ENCODE results near the gene DLX2.
A peak's percentile ranks its signal among the peaks of the same experiment; 100 is the strongest.

Gene DLX2

DNA sequence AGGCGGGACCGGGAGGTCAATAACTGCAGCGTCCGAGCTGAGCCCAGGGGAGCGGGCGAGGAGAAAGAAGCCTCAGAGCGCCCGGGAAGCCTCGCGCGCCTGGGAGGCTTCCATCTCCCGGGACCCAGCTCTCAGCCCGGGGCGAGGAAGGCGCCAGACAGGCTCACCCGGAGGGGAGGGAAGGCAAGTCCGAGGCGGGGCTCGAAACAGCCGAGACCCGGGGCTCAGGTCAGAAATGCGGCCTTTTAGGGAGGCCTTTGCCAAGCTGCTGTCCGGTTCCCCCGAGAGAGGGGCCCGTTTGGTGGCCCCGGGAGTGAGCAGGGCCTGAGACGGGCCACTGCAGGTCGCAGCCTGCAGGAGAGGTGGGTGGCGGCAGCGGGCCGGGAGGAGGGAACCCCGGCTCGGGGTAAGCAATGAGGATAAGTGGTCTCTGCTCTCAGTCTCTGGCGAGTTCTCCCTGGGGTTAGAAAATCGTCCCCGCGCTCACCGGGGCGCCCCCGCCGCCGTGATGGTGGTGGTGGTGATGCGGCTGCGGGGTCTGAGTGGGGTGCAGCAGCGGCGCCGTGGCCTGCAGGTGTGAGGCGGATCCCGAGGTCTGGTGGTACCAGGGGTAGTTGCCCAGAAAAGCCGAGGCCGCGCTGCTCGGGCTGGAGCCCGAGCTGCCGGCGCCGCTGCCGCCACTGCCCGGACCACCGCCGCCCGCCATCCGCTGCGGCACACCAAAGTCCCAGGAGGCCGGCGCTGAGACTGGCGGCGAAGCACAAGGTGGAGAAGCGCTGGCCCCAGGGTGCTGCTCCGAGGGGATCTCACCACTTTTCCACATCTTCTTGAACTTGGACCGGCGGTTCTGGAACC is 2.4 kb downstream of the DLX2 start:
- no peak overlapping the region for H3K27ac ChIP-seq
- TF ChIP-seq ZFX (IDR thresholded peaks at IDR 0.05; ENCODE audit: borderline replicate concordance) = no peak
- TF ChIP-seq, protein P1, sequence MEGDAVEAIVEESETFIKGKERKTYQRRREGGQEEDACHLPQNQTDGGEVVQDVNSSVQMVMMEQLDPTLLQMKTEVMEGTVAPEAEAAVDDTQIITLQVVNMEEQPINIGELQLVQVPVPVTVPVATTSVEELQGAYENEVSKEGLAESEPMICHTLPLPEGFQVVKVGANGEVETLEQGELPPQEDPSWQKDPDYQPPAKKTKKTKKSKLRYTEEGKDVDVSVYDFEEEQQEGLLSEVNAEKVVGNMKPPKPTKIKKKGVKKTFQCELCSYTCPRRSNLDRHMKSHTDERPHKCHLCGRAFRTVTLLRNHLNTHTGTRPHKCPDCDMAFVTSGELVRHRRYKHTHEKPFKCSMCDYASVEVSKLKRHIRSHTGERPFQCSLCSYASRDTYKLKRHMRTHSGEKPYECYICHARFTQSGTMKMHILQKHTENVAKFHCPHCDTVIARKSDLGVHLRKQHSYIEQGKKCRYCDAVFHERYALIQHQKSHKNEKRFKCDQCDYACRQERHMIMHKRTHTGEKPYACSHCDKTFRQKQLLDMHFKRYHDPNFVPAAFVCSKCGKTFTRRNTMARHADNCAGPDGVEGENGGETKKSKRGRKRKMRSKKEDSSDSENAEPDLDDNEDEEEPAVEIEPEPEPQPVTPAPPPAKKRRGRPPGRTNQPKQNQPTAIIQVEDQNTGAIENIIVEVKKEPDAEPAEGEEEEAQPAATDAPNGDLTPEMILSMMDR (IDR thresholded peaks at IDR 0.05) = no peak

DNA sequence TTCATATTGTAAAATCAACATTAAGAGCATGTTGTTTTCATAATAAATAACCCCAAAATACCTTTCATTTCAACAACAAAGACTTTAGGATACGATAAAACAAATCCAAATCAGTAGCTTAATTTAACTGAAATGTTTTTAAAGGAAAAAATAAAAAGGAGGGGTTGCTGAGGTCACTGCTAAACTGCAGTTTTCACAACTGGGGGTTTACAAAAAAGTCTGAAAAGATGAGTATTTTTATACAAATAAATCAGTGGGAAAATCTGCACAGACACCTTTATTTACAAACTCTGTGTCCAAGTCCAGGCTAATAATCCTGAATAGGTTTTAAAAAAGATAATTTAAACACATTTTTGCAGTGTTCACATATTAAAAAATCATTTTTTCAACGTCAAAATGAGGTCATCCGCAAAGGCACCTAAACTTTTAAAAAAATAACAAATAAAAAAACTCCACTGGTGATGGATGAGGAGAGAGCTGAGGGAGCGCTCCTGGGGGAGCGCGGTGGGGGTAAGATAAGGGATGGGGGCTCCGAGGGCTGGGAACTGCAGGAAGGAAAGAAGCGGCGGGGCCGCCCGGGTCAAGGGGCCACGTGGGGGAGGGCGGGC is 3.1 kb downstream of the DLX2 start:
- no peak overlapping the region for H3K27ac ChIP-seq
- TF ChIP-seq, protein P1 (IDR thresholded peaks at IDR 0.05) = no peak
- no peak for TF ChIP-seq ZFX (IDR thresholded peaks at IDR 0.05; ENCODE audit: borderline replicate concordance)

DNA sequence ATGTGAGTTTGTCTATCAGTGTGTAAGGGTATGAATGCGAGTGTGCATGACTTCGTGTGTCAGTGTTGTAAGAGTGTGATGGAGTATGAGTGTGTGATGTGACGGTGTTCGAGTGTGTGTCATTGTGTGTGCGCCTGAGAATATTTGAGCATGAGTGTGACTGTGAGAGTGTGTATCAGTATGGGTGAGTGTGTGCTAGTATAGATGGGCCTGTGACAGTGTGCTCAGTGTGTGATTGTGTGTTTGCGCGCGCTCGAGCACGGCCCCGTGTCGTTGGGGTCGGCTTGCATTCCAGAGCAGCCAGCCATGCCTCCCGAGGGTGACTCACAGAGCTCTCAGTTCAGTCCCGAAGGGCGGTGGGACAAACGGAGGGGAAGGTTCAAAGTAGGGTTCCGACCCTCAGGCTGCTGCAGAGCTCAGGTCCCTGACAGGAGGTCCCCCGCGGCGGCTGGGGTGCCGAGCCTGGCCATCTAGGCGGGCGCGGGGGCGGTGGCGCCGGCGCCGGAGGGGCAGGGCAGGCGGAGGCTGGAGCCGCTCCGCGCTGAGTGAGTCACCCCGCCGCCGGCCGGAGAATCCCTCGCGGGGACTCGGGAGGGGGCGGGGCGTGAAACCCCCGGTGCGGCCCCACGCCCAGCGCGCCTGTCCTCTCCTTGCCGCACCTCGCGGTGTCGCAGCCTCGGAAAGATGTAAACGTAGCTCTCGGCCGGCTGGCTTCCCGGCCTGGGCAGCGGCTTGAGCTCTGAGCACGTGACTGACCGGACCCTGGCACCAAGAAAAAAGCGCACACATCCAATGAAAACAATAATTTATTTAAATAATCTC is 3.8 kb downstream of the DLX2 start:
- H3K27ac ChIP-seq = peak overlapping the region; percentile 83
- TF ChIP-seq, protein P1 (IDR thresholded peaks at IDR 0.05) = no peak
- no peak for TF ChIP-seq ZFX (IDR thresholded peaks at IDR 0.05; ENCODE audit: borderline replicate concordance)

DNA sequence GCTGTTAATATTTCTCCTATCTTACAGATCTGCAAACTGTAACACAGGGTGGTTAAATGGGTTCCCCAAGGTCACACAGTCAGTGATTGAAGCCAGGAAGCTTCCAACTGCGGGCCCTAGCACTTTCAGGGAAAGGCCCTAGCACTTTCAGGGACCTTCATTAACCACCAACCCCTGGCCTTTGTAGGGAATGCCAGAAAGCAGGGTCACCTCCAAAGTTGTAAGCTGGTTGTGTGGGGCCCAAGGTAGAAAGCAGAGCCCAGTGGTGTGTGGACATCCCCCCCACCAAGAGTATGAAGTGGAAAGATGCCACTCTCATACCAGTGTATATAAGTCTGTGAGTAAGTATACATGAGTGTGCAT is 4.4 kb downstream of the DLX2 start:
- TF ChIP-seq, protein P1 (IDR thresholded peaks at IDR 0.05) = no peak
- TF ChIP-seq ZFX (IDR thresholded peaks at IDR 0.05; ENCODE audit: borderline replicate concordance) = no peak
- H3K27ac ChIP-seq = peak overlapping the region; percentile 83

DNA sequence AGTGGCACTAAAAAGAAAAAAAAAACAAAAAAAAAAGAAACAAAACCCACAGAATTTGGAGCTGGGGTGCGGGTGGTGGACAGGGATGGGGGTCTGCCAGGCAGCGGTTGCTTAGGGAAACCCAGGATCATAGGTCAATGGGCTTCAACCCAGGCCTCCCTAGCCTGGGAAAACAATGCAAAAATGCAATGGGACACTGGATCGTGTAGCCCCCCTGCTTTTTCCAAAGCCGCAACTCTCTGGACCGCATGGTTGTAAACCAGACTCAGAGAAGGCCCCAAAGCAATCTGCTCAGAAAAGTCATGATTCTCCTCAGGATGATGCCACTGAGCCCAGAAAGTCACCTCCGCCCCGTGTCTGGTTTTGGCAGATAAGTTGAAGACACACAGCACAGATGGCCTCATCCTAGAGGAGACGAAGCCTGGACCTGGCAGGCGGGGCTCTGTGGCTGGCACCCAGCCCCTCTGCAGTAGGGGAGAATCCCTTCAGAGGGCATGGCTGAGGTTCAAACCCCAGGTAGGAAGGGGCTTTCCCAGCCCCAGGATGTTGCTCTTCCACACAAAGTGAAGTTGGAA is 5.1 kb downstream of the DLX2 start:
- TF ChIP-seq ZFX (IDR thresholded peaks at IDR 0.05; ENCODE audit: borderline replicate concordance) = no peak
- TF ChIP-seq, protein P1 (IDR thresholded peaks at IDR 0.05) = no peak
- H3K27ac ChIP-seq = peak overlapping the region; percentile 83

DNA sequence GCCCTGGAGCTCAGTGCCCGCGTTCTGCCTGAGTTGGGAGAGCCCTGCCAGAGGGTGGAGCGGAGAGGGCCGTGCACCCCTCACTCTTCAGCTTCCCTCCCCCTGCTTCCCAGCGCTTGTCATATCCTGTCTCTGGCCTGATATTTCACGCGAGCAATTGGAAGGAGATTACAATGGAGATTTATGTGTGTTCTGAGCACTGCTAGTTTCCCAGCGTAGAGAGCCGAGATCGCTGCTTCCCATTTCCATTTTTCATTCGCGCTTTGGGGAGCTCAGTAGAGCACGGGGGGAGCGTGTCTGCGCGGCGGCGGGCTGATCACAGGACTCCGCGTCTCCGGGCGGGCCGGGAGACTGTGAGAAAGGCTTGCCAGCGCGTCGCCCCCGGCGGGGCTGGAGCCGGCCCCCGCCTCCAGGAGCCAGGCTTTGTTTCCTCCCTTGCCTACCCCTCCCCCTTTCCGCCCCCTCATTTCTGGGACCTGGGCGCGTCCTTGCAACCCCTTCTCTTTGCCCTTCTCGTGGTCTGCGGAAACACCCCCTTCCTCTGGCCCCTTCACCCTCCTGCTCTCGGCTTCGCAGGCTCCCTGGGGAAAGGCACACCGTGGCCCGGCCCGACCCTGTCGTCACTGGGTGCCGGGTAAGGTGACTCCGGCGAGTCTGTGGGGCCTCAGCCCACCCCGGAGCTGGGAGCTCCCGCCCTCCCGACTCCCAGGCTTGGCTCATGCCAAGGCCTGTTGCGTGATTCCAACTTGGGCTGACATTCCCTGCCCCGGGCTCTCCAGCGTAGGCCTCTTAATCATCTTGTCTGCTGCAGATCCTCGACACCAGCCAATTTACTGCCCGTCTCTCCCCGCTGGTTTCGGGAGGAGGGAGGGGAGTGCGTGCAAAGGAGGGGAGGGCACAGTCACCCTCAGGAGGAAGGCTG is 5.8 kb downstream of the DLX2 start:
- TF ChIP-seq, protein P1 (IDR thresholded peaks at IDR 0.05) = no peak
- TF ChIP-seq ZFX (IDR thresholded peaks at IDR 0.05; ENCODE audit: borderline replicate concordance) = no peak
- peak overlapping the region; percentile 83 for H3K27ac ChIP-seq
